T-helper 1 cell (primary cell): ENCODE measurements around the gene IREB2.

Experiments
- DNase-seq, 5 donors: peaks; one replicate each; pipeline ENCODE4 v3.0.0-alpha.2; 2012 to 2020

IREB2 gene

DNA sequence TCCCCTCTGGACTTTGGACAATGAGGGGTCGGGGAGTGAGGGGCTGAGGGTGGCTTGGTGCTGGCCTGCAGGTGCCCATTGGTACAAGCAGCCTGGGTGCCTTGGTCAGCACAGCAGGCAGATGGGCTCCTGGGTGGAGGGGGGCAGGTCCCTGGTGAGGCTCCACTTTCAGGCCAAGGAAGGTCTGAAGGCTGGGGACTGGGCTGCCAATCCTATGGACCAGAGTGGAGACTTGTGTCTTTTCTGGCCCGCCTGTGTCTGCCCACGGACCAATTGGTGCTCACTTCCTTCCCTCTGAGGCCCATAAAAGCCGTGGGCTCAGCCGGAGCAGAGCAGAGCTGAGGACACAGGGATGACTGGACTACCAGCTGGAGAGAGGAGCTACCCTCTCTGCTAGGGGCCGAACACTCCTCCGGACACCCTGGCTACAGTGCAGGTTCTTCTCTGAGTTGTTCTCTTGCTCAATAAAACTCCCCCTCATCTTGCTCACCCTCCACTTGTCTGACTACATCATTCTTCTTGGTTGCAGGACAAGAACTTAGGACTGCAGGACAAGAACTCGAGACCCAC, 31.9 kb upstream of the IREB2 start:
- DNase-seq = no peak

DNA sequence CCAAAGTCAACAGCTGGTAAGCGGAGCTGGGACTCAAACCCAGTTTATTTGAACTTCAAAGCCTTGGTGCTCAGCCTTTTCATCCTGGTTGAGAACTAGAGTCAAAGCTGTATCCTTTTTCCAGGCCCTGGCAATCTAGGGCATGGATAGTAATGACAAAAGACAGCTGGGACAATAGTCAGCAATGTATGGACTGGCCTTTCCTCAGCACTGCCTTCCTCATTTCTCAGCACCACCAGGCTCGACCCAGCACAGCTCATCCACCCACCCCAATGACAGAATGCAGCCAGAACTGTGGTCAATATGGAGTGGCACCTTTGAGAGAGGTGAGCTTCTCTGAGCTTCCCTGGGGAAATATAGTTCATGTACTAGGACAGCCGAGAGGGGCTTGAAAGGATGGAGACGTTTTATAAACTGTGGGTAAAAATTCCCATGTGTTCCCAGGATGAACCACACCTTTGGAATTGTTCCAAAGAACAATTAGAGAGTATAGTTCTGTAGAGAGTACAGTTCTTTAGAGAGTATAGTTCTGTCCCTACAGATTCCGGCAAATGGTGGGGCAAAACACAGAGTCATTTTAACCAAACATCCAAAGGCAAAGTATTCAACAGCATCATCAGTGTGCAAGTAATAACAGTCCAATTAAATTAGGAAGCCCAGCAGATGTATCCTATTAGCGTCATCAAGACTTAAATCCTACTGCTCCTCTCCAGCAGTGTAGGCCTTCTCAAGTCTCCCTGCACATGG, 30.2 kb upstream of the IREB2 start:
- no peak for DNase-seq

DNA sequence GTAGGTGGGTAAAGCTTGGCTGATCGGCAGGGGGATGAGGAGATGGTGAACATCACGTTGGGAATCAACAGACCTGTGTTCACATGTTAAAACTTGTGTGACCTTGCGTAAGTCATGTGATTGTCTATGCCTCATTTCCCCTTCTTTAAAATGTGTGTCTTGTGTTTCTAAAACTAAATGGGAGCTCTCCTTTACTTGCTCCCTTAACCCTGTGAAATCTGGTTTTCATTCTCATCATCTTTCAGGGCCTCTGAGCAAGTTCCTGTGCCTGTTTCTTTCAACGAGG, 29.7 kb upstream of the IREB2 start:
- no peak for DNase-seq

DNA sequence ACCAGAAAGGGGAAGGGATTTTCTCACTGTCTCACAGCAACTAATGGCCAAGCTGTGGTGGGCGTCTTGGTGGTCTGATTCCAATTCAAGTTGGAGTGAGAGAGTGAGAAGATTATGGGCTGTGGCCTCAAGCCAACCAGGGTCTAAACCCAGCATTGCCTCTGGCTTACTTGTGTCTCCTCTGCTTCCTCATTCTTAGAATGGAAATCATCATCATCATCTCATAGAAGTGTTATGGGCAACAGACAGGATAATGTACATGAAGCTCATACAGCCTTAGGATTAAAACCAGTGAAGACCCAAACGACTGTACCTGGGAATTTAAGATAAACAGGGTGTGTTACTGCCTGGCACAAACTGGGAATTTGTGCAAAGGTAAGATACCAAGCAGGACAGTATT, 29.1 kb upstream of the IREB2 start:
- DNase-seq = no peak

- no peak for DNase-seq
These were observed 27.0 kb upstream of the IREB2 start for GRCh38 chr15:78411061-78411460.

DNA sequence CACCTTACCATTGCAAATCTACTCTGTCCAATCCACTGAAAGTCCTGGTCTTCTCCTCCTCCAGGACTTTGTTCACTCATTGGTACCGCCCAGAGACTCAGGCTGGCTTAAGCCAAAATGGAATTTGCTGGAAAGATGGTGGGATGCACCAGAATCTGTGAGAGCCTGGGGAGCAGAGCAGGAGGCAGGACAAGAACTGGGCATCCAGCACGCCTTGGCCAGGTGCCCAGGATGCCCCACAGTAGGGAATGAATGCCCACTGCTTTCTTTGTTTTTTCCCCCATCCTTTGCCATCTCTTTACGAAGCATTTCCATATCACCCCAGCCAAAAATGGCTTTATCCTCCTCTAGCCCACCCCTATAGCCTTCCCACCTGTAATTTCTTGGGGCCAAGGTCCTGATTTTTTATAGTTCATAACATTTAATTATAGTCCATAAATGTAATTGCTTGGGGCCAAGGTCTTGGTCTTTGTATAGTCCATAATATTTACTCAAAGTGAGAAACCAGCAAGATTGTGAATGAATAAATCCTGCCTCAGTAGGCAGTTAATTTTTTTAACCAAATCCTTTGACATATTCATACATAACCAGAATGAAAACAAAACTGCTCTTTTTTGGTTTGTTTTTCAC, 23.3 kb upstream of the IREB2 start:
- no peak for DNase-seq

DNA sequence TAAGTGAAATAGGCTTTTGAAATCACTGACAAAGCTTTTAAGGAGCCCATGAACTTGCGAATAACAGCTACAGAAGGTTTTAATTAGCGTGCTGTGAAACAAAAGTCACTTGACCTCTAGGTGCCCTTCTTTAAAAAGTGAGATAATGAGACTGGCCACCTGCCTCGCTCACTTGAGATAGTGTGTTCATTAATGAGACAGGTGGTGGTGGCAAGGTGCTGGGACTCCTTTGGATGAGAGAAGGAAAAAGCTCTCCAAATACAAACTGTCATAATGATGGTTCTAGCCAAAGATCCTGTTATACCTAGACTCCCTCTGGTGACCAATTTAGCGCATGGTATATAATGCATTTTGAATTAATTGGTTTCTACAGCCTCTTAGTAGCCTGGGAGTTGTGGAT, 22.7 kb upstream of the IREB2 start:
- DNase-seq = no peak

GRCh38 chr15:78417754-78418630, 20.0 kb upstream of the IREB2 start:
- DNase-seq = no peak

GRCh38 chr15:78418686-78419085, 19.3 kb upstream of the IREB2 start:
- no peak for DNase-seq

GRCh38 chr15:78419367-78419766, 18.6 kb upstream of the IREB2 start:
- no peak for DNase-seq

DNA sequence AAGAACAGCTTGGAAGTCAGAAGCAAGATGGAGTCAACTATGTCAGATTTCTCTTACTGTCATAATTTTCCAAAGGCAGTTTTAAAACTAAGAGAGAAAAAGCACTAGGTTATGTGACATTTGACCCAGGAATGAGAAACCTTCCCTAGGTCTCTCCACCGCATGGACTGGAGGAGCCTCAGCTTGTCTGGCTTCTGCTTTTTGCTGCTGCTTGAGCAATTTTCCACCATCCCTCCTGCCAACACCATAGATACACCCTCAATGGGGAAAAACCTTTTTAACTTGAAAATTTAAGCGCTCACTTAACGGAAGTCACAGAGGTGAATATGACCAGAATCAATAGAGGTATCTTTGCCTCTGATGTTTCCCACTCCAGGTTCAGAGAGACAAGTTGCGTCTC, 17.8 kb upstream of the IREB2 start:
- DNase-seq = no peak

- no peak for DNase-seq
These were observed 17.2 kb upstream of the IREB2 start for GRCh38 chr15:78420766-78421165.

DNA sequence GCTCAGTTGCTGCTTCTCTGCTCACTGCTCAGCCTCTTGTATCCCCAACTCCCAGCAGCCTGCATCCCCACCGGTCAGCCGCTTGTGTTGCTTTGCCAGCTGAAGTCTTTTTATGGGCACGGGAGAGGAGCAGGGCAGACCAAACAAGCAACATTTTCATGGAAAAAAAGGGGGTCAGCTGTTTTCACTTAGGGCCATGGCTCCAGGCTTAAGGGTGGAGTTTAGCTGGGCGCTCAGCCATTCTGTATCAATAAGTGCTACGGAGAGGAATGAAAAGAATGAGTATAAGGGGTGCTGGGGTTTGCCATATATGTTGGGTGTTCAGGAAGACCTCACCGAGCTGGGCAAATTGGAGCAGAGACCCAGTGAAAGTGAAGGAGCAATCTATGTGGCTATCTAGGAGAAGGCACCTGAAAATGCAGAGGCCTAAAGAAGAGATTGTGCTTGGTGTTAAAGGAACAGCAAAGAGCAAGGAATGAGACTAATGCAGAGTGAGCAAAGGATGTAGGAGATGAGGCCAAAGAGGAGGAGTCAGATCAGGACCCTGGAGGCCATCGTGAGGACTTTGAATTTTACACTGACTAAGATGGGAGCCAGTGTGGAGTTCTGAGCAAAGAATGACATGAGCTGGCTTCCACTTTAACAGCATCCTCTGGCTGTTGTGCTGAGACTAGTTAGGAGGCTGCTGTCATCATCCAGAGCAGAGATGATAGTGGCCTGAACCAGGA, 16.6 kb upstream of the IREB2 start:
- DNase-seq = no peak

- peak in 4 of 5 donors; percentile 44 to 55 (median 47) for DNase-seq
These were observed 15.3 kb upstream of the IREB2 start for GRCh38 chr15:78422571-78423340.

DNA sequence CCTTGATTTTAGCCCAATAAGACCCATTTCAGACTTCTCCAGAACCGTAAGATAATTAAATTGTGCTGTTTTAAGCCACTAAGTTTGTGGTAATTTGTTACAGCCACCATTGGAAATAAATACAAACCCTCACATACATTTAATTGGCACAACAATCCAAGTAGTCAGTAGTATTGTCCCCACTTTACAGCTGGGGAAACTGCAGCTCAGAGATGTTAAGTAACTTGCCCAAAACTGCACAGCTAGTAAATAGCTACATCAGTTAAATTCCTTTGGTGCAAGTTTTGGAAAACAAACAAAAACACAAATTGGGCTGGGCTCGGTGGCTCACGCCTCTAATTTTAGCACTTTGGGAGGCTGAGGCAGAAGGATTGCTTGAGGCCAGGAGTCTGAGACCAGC, 13.3 kb upstream of the IREB2 start:
- no peak for DNase-seq

- DNase-seq = no peak
These were observed 12.4 kb upstream of the IREB2 start for GRCh38 chr15:78425643-78426042.

GRCh38 chr15:78426300-78426699, 11.7 kb upstream of the IREB2 start:
- no peak for DNase-seq

DNA sequence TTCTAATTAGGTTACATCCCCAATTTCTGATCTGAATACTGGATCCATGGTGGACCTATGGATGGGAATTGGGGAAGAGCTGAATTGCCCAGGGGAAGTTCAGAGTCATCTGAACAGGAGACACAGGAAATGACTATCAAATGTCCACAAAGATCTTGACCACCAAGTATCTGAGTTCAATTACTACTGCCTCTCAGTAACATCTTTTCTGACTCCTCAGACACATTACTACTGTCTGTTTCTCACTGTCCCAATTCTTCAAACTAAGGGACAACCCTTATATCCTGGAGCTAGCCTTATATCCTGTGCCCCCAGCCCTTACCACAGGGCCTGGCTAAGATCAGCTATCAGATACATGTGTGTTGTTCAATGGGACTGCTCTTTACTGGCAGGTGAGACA, 10.1 kb upstream of the IREB2 start:
- DNase-seq = no peak

DNA sequence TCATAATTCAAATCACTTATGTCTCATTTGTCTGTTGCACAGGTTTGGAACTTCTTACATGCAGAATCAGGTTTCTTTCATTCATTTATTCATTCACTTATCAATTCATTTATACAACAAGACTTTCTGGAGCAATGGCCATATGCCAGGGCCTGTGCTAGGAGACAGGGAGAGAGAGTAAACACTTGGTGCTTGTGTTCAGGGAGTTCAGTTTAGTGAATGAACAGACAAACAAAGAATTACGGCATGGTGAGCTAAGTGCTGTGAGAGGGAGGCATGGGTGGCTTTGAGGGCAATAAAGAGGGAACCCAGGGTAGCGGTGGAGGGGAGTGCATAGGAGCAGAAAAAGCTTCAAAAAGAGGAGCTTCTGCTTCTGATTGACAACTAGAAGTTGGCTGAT, 8.5 kb upstream of the IREB2 start:
- DNase-seq = no peak

DNA sequence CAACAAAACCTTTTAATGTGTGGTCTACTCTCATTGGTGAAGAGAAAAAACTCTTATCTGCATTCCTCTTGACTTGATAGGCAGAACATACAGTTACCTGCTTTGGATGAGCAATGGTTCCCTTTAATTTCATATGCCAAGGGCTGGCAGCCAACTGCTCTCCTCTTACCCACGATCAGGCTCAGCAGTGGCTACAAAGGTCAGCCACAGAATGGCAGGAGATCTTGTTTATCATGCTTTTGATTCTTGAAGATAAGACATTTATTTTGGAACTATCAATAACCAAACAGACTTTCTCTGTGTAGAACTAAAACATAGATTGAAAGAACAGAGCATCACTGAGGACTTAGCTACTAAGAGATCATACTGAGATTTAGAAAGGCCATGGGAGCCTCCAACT, 6.1 kb upstream of the IREB2 start:
- no peak for DNase-seq

DNA sequence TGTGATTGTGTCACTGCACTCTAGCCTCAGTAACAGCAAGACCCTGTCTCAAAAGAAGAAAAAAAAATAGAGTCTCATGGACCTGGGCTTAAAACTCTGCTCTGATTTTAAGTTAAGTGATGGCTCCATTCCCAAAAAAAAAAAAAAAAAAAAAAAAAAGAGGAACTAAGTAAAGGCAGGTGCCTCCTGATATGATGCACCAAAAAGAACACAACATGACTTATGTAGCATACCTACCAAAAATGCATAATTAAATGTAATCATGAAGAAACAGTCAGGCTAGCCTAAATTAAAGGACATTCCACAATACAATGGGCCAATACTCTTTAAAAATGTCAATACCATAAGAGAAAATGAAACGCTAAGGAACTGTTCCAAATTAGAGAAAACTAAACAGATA, 5.4 kb upstream of the IREB2 start:
- no peak for DNase-seq

GRCh38 chr15:78434134-78434533, 3.9 kb upstream of the IREB2 start:
- no peak for DNase-seq
